GM15510 (cell line): ENCODE measurements around the gene DPRX.

ENCODE experiments used
- POLR2A ChIP-seq: IDR thresholded peaks from 3 replicates; pipeline ENCODE4 v1.6.1; 2011; ENCODE audit warnings: borderline replicate concordance; ENCODE audit not compliant: insufficient read length; ENCODE audit errors: extremely low read depth

DPRX gene

GRCh38 chr19:53664152-53664551 is 32.4 kb downstream of the DPRX start:
- no peak for TF ChIP-seq POLR2A

DNA sequence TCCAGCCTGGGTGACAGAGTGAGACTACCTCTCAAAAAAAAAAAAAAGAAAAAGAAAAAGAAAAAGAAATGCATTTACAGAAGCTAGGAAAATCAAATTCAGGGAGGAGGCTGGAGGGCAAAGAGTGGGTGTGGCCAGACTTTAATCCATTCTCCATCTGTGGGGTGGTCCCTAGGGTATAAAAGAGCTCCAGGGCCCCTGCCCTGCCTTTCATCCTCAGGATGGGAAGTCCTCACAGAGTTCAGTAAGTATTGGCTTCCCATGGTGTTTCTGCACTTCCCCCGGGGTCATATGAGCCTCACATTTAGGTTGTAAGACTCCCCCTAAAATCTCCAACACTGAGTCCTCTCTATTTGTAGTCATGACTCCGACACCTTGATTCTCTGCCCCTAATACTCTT is 33.0 kb downstream of the DPRX start:
- no peak for TF ChIP-seq POLR2A

- TF ChIP-seq POLR2A = no peak
Observed at GRCh38 chr19:53670345-53670744, 38.5 kb downstream of the DPRX start.

DNA sequence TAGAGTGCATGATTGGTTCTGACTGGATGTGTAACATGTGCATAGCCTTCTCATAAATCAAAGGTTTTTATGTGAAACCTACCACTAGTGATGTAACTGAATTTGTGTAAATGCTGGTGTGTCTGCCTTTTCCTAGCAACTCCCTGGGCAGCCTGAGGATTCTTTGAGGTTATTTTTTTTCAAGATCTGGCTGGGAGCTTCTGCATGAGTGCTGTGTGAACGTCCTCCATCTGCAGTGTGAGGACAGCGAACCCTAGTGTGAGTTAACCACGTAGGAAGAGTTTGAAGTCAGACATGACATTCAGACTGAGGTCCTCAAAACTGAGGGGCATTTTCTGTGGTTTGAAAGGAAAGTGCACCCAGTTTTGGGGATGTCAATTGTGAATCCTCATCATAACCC is 39.9 kb downstream of the DPRX start:
- no peak for TF ChIP-seq POLR2A
